GM23248 (cell line): ENCODE measurements around the gene SLC26A6. TPM values are rescaled to one million over a fixed set of nuclear protein-coding genes. Genes with fewer than 3 reads are reported as not detected.
A peak's percentile ranks its signal among the peaks of the same experiment; 100 is the strongest.

Source experiments
- DNase-seq: peaks from one replicate; pipeline ENCODE4 v3.0.0-alpha.2; 2015
- H2AFZ ChIP-seq: fragments of 200-600 bp; sonication (generic); 2 replicates; pipeline ENCODE4 v1.6.1; 2016; ENCODE audit warnings: antibody characterized with exemption
- H3F3A ChIP-seq: fragments of 200-600 bp; sonication (generic); 2 replicates; pipeline ENCODE4 v1.6.1; 2016; ENCODE audit warnings: mild to moderate bottlenecking, antibody characterized with exemption, mixed run types; ENCODE audit not compliant: insufficient read depth
- H3K27ac ChIP-seq: fragments of 200-600 bp; sonication (generic); 2 replicates; pipeline ENCODE4 v1.5.1; 2016; ENCODE audit warnings: mild to moderate bottlenecking
- H3K27me3 ChIP-seq: fragments of 200-600 bp; sonication (generic); replicated peaks from 2 replicates; pipeline ENCODE4 v1.6.1; 2016; ENCODE audit warnings: mild to moderate bottlenecking; ENCODE audit not compliant: insufficient read depth
- H3K36me3 ChIP-seq: fragments of 200-600 bp; sonication (generic); 2 replicates; pipeline ENCODE4 v1.6.1; 2016; ENCODE audit warnings: low read depth, mild to moderate bottlenecking
- H3K4me1 ChIP-seq: fragments of 200-600 bp; sonication (generic); 2 replicates; pipeline ENCODE4 v1.6.1; 2016; ENCODE audit warnings: mild to moderate bottlenecking; ENCODE audit not compliant: insufficient read depth
- H3K4me2 ChIP-seq: fragments of 200-600 bp; sonication (generic); one replicate; pipeline ENCODE4 v1.6.1; 2016; ENCODE audit warnings: mild to moderate bottlenecking; ENCODE audit not compliant: unreplicated experiment
- H3K4me3 ChIP-seq: fragments of 200-600 bp; sonication (generic); 2 replicates; pipeline ENCODE4 v1.5.1; 2016; ENCODE audit warnings: mild to moderate bottlenecking
- H3K79me2 ChIP-seq: fragments of 200-600 bp; sonication (generic); 2 replicates; pipeline ENCODE4 v1.6.1; 2016; ENCODE audit warnings: mild to moderate bottlenecking; ENCODE audit not compliant: insufficient read depth
- H3K9ac ChIP-seq: fragments of 200-600 bp; sonication (generic); 2 replicates; pipeline ENCODE4 v1.6.1; 2016; ENCODE audit warnings: mild to moderate bottlenecking
- H3K9me2 ChIP-seq: fragments of 200-600 bp; sonication (generic); 2 replicates; pipeline ENCODE4 v1.6.1; 2016; ENCODE audit warnings: mixed run types, mild to moderate bottlenecking, moderate library complexity; ENCODE audit not compliant: insufficient read depth
- H3K9me3 ChIP-seq: fragments of 200-600 bp; sonication (generic); one replicate; pipeline ENCODE4 v1.6.1; 2017; ENCODE audit warnings: low read depth
- H4K20me1 ChIP-seq: fragments of 200-600 bp; sonication (generic); 2 replicates; pipeline ENCODE4 v1.6.0; 2016; ENCODE audit not compliant: insufficient read depth
- EZH2 ChIP-seq: fragments of 200-600 bp; sonication (generic); IDR thresholded peaks from 2 replicates; pipeline ENCODE4 v1.6.1; 2018; ENCODE audit warnings: antibody characterized with exemption, mild to moderate bottlenecking; ENCODE audit not compliant: insufficient read depth, poor library complexity, severe bottlenecking
- EZH2phosphoT487 ChIP-seq: fragments of 200-600 bp; sonication (generic); IDR thresholded peaks from 2 replicates; pipeline ENCODE4 v1.6.1; 2018; ENCODE audit warnings: antibody characterized with exemption, moderate library complexity, mild to moderate bottlenecking, low read depth; ENCODE audit not compliant: insufficient read depth
- WGBS, 2 experiments: methylation state at CpG; one replicate each; pipeline ENCODE4 v1.1.6; 2015 to 2017; ENCODE audit warnings: low lambda C conversion rate in 2 of 2, low coverage in 1 of 2; ENCODE audit errors: missing lambda C conversion rate in 2 of 2; 5-methylcytosine and 5-hydroxymethylcytosine counted together
- in situ Hi-C: fragments of 300-500 bp; cut with MboI; formaldehyde crosslinking; loops from 2 replicates; pipeline ENCODE4 v1.15.0; 2020
- microRNA counts: library from miRNA; unstranded; fragments of <30 nt; microRNA quantifications from one replicate; lab custom pipeline; 2016
- microRNA-seq: library from miRNA; unstranded; fragments of <30 nt; microRNA quantifications from one replicate; pipeline ENCODE4, GENCODE V29; 2016; ENCODE audit warnings: borderline number of aligned reads
- polyA plus RNA-seq: library from polyadenylated mRNA; unstranded; fragments of >200 nt; fragmentation: Nextera tagmentation; extraction: Ambion mirVana; gene quantifications from 2 replicates; pipeline ENCODE4 v1.2.1, GENCODE V29; 2016
- small RNA-seq: library from RNA; depleted of rRNA; stranded (forward); fragments of <200 nt; gene quantifications from one replicate; pipeline ENCODE3, GENCODE V24; 2014; ENCODE audit warnings: low read depth, low replicate concordance
- total RNA-seq: library from RNA; depleted of rRNA; stranded (reverse); fragments of >200 nt; shearing (Covaris generic); gene quantifications from 2 replicates; pipeline ENCODE4 v1.2.3, GENCODE V29; 2014; rRNA removed

SLC26A6 gene
- total and polyA plus RNA-seq, 2 experiments from 2014 or later = 13.4 to 21.1 TPM

- in situ Hi-C loops = no loop called here
- Histone ChIP-seq H3F3A (no peaks in the 10 kb centered on the region), H3K36me3 (no peaks in the 10 kb centered on the region), H4K20me1 (no peaks in the 10 kb centered on the region), H3K9me2 (no peaks in the 10 kb centered on the region), H3K27ac (no peak overlapping the region), H3K4me3 (no peak overlapping the region), H2AFZ (no peak overlapping the region), H3K79me2 (no peaks in the 10 kb centered on the region), H3K4me2 (no peak overlapping the region), H3K4me1 (no peaks in the 10 kb centered on the region), H3K9me3 (no peaks in the 10 kb centered on the region), H3K27me3 (no peaks in the 10 kb centered on the region), H3K9ac (no peak overlapping the region)
- TF ChIP-seq EZH2phosphoT487 = no peak
- no peak for TF ChIP-seq EZH2
- WGBS, 2 experiments = 77 to 79% methylated on average over 4 of the region's 4 CpGs
- no peak for DNase-seq
Measured at GRCh38 chr3:48576647-48577046, 58.6 kb downstream of the SLC26A6 start.

MicroRNAs encoded within 50 kb of the gene (microRNA counts, 767-probe panel; counts per million panel counts)
- 447 counts per million, percentile 86 among the panel's probes with 10 or more counts for microRNA hsa-miR-711 (lab: Ali Mortazavi, UCI)

Small RNA genes within 50 kb of the gene (microRNA-seq; reads per million reads assigned to microRNA genes)
- gene MIR4793 (not detected), gene MIR711 (not detected)

Small RNA genes within 50 kb of the gene (small RNA-seq; reads per million reads assigned to genes)
- not detected for gene AC141002.1

Other genes with a start within 250 kb of the SLC26A6 start
- gene PLXNB1, start 205.4 kb downstream of the SLC26A6 start, total RNA-seq = 5.5 and 8.0 TPM in 2 replicates
- 3.3 and 4.9 TPM in 2 replicates for gene PLXNB1, start 205.4 kb downstream of the SLC26A6 start, polyA plus RNA-seq
- 10.1 and 10.6 TPM in 2 replicates for gene CCDC51, start 195.3 kb downstream of the SLC26A6 start, total RNA-seq
- gene CCDC51, start 195.3 kb downstream of the SLC26A6 start, polyA plus RNA-seq = 14.0 and 14.9 TPM in 2 replicates
- gene TMA7, start 195.2 kb downstream of the SLC26A6 start, total RNA-seq = 150 and 244 TPM in 2 replicates
- 535 and 552 TPM in 2 replicates for gene TMA7, start 195.2 kb downstream of the SLC26A6 start, polyA plus RNA-seq
- gene ATRIP, start 188.7 kb downstream of the SLC26A6 start, total RNA-seq = 8.4 and 9.5 TPM in 2 replicates
- gene ATRIP, start 188.7 kb downstream of the SLC26A6 start, polyA plus RNA-seq = 4.2 and 4.6 TPM in 2 replicates
- 153 and 154 TPM in 2 replicates for gene SHISA5, start 131.3 kb downstream of the SLC26A6 start, total RNA-seq
- 215 and 223 TPM in 2 replicates for gene SHISA5, start 131.3 kb downstream of the SLC26A6 start, polyA plus RNA-seq
- 12.6 and 15.3 TPM in 2 replicates for gene PFKFB4, start 78.7 kb downstream of the SLC26A6 start, total RNA-seq
- gene PFKFB4, start 78.7 kb downstream of the SLC26A6 start, polyA plus RNA-seq = 10.1 and 12.1 TPM in 2 replicates
- 0.25 and 0.86 TPM in 2 replicates for gene UCN2, start 71.7 kb downstream of the SLC26A6 start, total RNA-seq
- 0.25 and 0.45 TPM in 2 replicates for gene UCN2, start 71.7 kb downstream of the SLC26A6 start, polyA plus RNA-seq
- gene COL7A1, start 40.1 kb downstream of the SLC26A6 start, total RNA-seq = 27.9 and 33.6 TPM in 2 replicates
- gene COL7A1, start 40.1 kb downstream of the SLC26A6 start, polyA plus RNA-seq = 11.2 and 11.9 TPM in 2 replicates
- 285 and 490 TPM in 2 replicates for gene UQCRC1, start 25.8 kb downstream of the SLC26A6 start, total RNA-seq
- gene UQCRC1, start 25.8 kb downstream of the SLC26A6 start, polyA plus RNA-seq = 252 and 279 TPM in 2 replicates
- gene TMEM89, start 13.7 kb downstream of the SLC26A6 start, total RNA-seq = not detected in 2 replicates
- not detected in 2 replicates for gene TMEM89, start 13.7 kb downstream of the SLC26A6 start, polyA plus RNA-seq
- gene CELSR3, start 27.4 kb upstream of the SLC26A6 start, total RNA-seq = 1.4 TPM in 2 replicates
- 0.30 and 0.40 TPM in 2 replicates for gene CELSR3, start 27.4 kb upstream of the SLC26A6 start, polyA plus RNA-seq
- 32.5 and 39.3 TPM in 2 replicates for gene NCKIPSD, start 50.5 kb upstream of the SLC26A6 start, total RNA-seq
- 20.6 and 21.7 TPM in 2 replicates for gene NCKIPSD, start 50.5 kb upstream of the SLC26A6 start, polyA plus RNA-seq
- 59.1 and 59.6 TPM in 2 replicates for gene IP6K2, start 81.8 kb upstream of the SLC26A6 start, total RNA-seq
- 56.5 and 57.4 TPM in 2 replicates for gene IP6K2, start 81.8 kb upstream of the SLC26A6 start, polyA plus RNA-seq
- 26.8 and 29.3 TPM in 2 replicates for gene PRKAR2A, start 212.4 kb upstream of the SLC26A6 start, total RNA-seq
- 11.8 and 12.2 TPM in 2 replicates for gene PRKAR2A, start 212.4 kb upstream of the SLC26A6 start, polyA plus RNA-seq